Measurements from ENCODE around the gene KSR2.

KSR2 gene

GRCh38 chr12:117699575-117699974 is 269.2 kb downstream of the KSR2 start:
- no peak for DNase-seq (ENCODE audit: low read depth in 2 of 3, low spot score in 2 of 3)

GRCh38 chr12:117699118-117699517 is 269.7 kb downstream of the KSR2 start:
- DNase-seq (ENCODE audit: low read depth in 2 of 3, low spot score in 2 of 3): no peak

- DNase-seq (ENCODE audit: low read depth in 2 of 3, low spot score in 2 of 3): no peak
Observed at GRCh38 chr12:117695956-117696355, 272.8 kb downstream of the KSR2 start.

DNA sequence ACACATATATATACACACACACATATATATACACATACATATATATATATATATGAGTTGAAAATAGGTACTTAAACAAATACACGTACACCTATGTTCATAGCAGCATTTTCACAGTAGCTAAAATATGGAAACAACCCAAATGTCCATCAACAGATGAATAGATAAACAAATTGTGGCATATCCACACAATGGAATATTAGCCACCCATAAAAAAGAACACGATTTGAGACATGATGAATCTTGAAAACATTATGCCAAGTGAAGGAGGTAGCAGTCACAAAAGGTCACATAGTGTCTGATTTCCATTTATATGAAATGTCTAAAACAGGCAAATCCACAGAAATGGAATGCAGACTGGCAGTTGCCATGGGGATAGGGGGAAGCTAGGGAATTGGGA is 276.3 kb downstream of the KSR2 start:
- DNase-seq (ENCODE audit: low read depth in 2 of 3, low spot score in 2 of 3): no peak

- no peak for DNase-seq (ENCODE audit: low read depth in 2 of 3, low spot score in 2 of 3)
Observed at GRCh38 chr12:117689857-117690256, 278.9 kb downstream of the KSR2 start.

DNA sequence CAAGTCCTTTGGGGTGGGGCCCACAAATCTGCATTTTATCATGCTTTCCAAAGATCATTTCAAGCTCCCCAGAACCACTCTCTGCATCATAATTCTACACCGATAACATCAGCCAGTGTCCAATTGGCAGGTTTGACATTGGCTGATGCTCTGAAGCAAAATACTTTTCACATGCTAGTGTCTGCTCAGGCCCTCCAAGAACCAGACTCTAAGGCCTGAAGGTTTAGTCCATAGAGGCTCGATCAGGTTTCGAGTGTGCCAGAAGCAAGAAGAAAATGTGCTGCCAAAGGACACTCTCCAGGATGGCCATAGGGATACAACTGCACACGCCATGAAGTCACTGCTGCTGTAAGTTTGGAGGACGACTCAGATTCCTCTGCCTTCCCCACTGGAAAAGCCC is 280.3 kb downstream of the KSR2 start:
- DNase-seq (ENCODE audit: low read depth in 2 of 3, low spot score in 2 of 3): no peak

- DNase-seq (ENCODE audit: low read depth in 2 of 3, low spot score in 2 of 3): no peak
Observed at GRCh38 chr12:117686911-117687377, 281.8 kb downstream of the KSR2 start.

GRCh38 chr12:117686210-117686609 is 282.6 kb downstream of the KSR2 start:
- no peak for DNase-seq (ENCODE audit: low read depth in 2 of 3, low spot score in 2 of 3)

GRCh38 chr12:117685110-117685926 is 283.5 kb downstream of the KSR2 start:
- DNase-seq (ENCODE audit: low read depth in 2 of 3, low spot score in 2 of 3): no peak

- DNase-seq (ENCODE audit: low read depth in 2 of 3, low spot score in 2 of 3): no peak
Observed at GRCh38 chr12:117684471-117684870, 284.3 kb downstream of the KSR2 start.

- no peak for DNase-seq (ENCODE audit: low read depth in 2 of 3, low spot score in 2 of 3)
Observed at GRCh38 chr12:117680312-117680711, 288.5 kb downstream of the KSR2 start.

DNA sequence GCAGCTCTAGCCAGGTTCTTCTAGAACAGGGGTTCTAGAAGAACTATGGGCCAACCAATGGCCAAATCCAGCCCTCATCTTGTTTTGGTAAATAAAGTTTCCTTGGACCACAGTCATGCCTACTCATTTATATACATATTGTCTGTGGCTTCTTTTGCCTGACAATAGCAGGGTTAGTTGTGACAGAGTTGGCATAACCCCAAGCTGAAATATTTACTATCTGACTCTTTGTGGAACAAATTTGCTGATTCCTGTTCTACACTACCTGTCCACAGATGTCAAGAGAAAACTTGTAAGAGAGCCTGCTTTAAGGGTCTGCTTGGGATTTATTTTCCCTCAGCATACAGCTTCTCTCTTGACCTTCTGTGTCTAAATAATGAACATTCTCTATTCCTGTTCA is 289.0 kb downstream of the KSR2 start:
- DNase-seq (ENCODE audit: low read depth in 2 of 3, low spot score in 2 of 3): no peak

DNA sequence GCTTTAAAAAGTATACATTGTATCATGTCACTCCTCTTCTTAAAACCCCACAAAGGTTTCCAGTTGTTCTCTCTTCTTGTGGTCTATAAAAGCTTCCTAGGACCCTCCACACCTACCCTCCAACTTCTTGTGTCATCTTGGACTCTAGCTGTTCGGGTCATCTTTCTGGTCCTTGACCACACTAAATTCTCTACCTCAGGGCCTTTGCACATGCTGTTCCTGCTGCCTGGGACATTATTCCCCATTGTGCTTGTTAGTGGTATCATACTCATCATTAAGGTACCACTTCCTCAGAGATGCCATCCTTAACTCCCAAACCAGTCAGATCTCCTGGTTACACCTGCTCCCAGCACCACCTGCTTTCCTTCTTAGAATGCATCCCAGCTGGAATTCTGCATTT is 294.0 kb downstream of the KSR2 start:
- DNase-seq (ENCODE audit: low read depth in 2 of 3, low spot score in 2 of 3): no peak

GRCh38 chr12:117674313-117674712 is 294.5 kb downstream of the KSR2 start:
- no peak for DNase-seq (ENCODE audit: low read depth in 2 of 3, low spot score in 2 of 3)

- DNase-seq (ENCODE audit: low read depth in 2 of 3, low spot score in 2 of 3): no peak
Observed at GRCh38 chr12:117671734-117672133, 297.1 kb downstream of the KSR2 start.

DNA sequence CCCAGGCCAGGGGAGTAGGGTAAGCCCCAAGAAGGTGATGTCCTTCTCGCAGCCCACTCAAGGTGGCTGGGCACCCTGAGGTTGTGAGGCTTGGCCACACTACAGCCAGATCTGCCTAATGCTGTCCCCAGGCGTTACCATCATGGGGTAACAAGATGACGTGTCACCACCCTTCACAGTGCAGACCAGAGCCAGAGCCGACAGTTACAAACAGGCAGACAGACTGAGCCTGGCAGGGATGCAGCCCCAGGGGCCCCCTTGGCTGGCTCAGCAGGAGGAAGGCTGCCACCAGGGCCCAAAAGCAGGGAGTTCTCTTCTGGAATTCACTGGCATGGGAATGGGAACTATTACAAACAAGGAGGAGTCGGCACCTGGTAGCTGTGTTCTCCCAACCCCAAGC is 304.6 kb downstream of the KSR2 start:
- no peak for DNase-seq (ENCODE audit: low read depth in 2 of 3, low spot score in 2 of 3)

DNA sequence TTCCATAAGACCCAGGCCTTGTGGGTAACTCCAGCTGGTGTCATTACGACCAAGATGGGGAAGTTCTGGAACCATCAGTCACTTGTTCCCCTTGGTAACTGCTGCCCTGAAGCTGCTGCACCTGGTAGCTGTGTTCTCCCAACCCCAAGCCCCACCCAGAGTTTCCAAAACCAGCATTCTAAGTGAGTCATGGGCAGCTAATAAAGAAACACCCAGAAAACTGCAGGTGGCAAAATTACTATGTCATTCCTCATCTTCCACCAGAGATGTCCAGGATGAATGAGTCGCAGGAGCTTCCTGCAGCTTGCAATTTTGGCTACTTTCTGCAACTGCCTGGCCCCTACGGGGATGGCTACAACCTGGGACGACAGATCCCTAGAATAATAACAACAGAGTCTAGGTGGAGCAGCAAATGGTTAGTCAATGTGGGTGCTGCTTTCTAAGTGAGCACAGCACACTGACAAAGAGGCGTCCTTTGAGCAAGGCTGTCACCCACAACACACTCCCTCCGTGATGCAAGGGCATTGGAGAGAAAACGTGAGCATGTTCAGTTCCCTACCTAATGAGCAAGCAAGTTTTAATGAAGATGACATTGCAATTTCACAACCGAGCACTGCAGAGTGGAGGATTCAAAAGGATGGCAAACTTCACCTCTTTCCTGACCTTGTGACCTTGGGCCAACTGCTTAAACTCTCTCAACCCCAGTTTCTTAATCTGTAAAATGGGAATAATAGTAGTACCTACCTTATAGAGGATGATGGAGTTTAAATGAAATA is 306.0 kb downstream of the KSR2 start:
- no peak for DNase-seq (ENCODE audit: low read depth in 2 of 3, low spot score in 2 of 3)

DNA sequence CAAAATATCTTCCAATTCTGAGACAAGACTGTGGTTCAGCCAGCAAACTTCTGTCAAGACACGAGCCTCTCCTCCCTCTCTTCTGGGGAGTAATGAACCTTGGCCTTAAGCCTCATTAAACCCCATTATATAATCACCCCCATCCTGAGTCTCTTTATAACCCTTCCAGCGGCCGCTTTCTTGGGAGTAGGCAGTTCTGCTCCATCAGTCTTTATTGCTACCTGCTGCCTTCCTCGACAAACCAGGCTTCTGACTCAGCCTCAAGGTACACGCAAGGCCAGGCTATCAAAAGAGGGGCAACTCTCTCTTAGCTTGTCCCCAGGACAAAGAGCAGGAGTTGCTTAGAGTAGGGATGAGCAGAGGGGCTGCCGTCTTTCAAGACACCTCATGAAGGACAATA is 306.6 kb downstream of the KSR2 start:
- DNase-seq (ENCODE audit: low read depth in 2 of 3, low spot score in 2 of 3): no peak

DNA sequence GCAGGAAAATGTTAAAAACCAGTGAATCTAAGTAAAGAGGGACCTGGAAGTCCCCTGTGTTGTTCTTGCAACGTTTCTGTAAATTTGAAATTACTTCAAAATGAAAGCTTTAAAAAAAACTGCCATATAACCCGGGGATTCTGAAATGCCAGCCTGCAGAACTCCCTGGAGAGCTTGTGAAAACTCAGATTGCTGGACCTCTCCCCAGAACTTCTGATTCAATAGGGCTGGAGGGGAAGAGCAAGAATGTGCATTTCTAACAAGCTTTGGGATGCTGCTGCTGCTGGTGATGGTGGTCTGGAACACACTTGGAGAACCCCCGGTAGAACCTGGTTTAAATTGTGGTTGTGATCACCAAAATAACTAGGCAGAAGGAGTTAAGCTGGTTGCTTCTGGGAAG is 307.3 kb downstream of the KSR2 start:
- DNase-seq (ENCODE audit: low read depth in 2 of 3, low spot score in 2 of 3): no peak

- no peak for DNase-seq (ENCODE audit: low read depth in 2 of 3, low spot score in 2 of 3)
Observed at GRCh38 chr12:117660896-117661295, 307.9 kb downstream of the KSR2 start.

DNA sequence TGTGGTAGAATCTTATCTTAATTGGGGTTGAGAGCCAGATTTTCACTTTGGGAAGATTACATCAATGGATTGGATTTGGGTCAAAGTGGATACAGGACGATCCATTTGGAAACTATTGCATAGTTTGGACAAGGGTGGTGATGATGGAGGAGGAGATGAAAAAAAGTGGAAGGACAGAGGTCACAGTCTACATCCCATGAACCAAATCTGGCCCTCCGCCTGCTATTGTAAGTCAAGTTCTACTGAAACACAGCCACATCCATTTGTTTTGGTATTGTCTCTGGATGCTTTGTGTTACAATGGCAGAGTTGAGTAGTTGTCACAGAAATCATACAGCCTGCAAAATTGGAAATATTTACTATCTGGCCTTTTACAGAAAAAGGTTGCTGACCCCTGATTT is 310.6 kb downstream of the KSR2 start:
- DNase-seq (ENCODE audit: low read depth in 2 of 3, low spot score in 2 of 3): no peak

GRCh38 chr12:117649796-117650195 is 319.0 kb downstream of the KSR2 start:
- no peak for DNase-seq (ENCODE audit: low read depth in 2 of 3, low spot score in 2 of 3)
